A172 (cell line): ENCODE results near the gene OXCT1. TPM values are rescaled to one million over a fixed set of nuclear protein-coding genes. Genes with fewer than 3 reads are reported as not detected.
"Not testable (repeated sequence)": the region's sequence is repeated elsewhere in the genome, so short reads cannot be mapped to it uniquely, and the experiment has no call there.

Source experiments
- DNase-seq: peaks from one replicate; pipeline ENCODE4 v3.0.0-alpha.2; 2015; ENCODE audit warnings: low spot score
- total RNA-seq: library from RNA; depleted of rRNA; stranded (reverse); fragments of >200 nt; shearing (Covaris generic); gene quantifications from 2 replicates; pipeline ENCODE4 v1.2.3, GENCODE V29; 2014; rRNA removed

Gene OXCT1
- total RNA-seq, 1 experiment from 2014 or later = 31.2 TPM

GRCh38 chr5:41721516-41721915, 148.7 kb downstream of the OXCT1 start:
- no peak for DNase-seq

GRCh38 chr5:41716382-41716781, 153.8 kb downstream of the OXCT1 start:
- no peak for DNase-seq

GRCh38 chr5:41714446-41714845, 155.8 kb downstream of the OXCT1 start:
- not testable (repeated sequence) for DNase-seq

GRCh38 chr5:41708604-41708940, 161.7 kb downstream of the OXCT1 start:
- DNase-seq = no peak

GRCh38 chr5:41707853-41708603, 162.2 kb downstream of the OXCT1 start:
- peak; percentile 35 for DNase-seq

GRCh38 chr5:41695920-41696582, 174.2 kb downstream of the OXCT1 start:
- DNase-seq = peak; percentile 8

GRCh38 chr5:41686767-41687166, 183.5 kb downstream of the OXCT1 start:
- DNase-seq = no peak

- no peak for DNase-seq
These were observed 184.0 kb downstream of the OXCT1 start for GRCh38 chr5:41686191-41686590.

GRCh38 chr5:41683181-41683580, 187.0 kb downstream of the OXCT1 start:
- no peak for DNase-seq

- DNase-seq = no peak
These were observed 187.6 kb downstream of the OXCT1 start for GRCh38 chr5:41682641-41683040.

GRCh38 chr5:41681840-41682239, 188.4 kb downstream of the OXCT1 start:
- DNase-seq = no peak

Other genes with a start within 250 kb of the OXCT1 start
- 28.8 and 34.2 TPM in 2 replicates for gene RIMOC1, start 33.9 kb upstream of the OXCT1 start, total RNA-seq
- gene FBXO4, start 54.9 kb upstream of the OXCT1 start, total RNA-seq = 12.3 and 26.5 TPM in 2 replicates